Activated CD4-positive, alpha-beta T cell treated with anti-CD3 and anti-CD28 coated beads, Interleukin-2, amount 50 U/mL, for 16 hours (primary cell): ENCODE measurements around the gene CCNDBP1.
A peak's percentile ranks its signal among the peaks of the same experiment; 100 is the strongest.
"Not testable (repeated sequence)": the region's sequence is repeated elsewhere in the genome, so short reads cannot be mapped to it uniquely, and the experiment has no call there.

ENCODE experiments used
- DNase-seq: peaks from one replicate; pipeline ENCODE4 v3.0.0-alpha.2; 2020

The CCNDBP1 gene

DNA sequence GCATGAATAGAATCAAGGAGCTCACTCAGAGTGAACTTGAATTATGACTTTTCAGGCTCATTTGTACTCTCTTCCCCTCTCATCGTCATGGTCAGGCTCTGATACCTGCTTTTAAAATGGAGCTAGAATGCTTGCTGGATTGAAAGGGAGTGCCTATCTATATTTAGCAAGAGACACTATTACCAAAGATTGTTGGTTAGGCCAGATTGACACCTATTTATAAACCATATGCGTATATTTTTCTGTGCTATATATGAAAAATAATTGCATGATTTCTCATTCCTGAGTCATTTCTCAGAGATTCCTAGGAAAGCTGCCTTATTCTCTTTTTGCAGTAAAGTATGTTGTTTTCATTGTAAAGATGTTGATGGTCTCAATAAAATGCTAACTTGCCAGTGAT is 9.6 kb downstream of the CCNDBP1 start:
- no peak for DNase-seq

- DNase-seq: no peak
These were observed 11.8 kb downstream of the CCNDBP1 start for GRCh38 chr15:43196760-43197548.

- not testable (repeated sequence) for DNase-seq
These were observed 12.6 kb downstream of the CCNDBP1 start for GRCh38 chr15:43197773-43198172.

- not testable (repeated sequence) for DNase-seq
These were observed 13.4 kb downstream of the CCNDBP1 start for GRCh38 chr15:43198556-43198955.

DNA sequence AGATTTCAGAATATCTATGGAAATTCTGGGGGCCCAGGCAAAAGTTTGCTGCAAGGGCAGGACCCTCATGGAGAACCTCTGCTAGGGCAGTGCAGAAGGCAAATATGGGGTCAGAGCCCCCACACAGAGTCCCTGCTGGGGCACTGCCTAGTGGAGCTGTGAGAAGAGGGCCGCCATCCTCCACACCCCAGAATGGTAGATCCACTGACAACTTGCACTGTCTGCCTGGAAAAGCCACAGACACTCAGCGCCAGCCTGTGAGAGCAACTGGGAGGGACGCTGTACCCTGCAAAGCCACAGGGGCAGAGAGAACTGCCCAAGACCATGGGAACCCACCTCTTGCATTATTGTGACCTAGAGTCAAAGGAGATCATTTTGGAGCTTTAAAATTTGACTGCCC is 13.8 kb downstream of the CCNDBP1 start:
- DNase-seq: no peak

GRCh38 chr15:43199945-43200488 is 14.8 kb downstream of the CCNDBP1 start:
- no peak for DNase-seq

GRCh38 chr15:43204016-43204901 is 19.1 kb downstream of the CCNDBP1 start:
- DNase-seq: peak; percentile 37

- DNase-seq: no peak
These were observed 20.9 kb downstream of the CCNDBP1 start for GRCh38 chr15:43206054-43206453.

GRCh38 chr15:43207024-43207423 is 21.8 kb downstream of the CCNDBP1 start:
- no peak for DNase-seq

- DNase-seq: no peak
These were observed 23.1 kb downstream of the CCNDBP1 start for GRCh38 chr15:43208052-43209002.

DNA sequence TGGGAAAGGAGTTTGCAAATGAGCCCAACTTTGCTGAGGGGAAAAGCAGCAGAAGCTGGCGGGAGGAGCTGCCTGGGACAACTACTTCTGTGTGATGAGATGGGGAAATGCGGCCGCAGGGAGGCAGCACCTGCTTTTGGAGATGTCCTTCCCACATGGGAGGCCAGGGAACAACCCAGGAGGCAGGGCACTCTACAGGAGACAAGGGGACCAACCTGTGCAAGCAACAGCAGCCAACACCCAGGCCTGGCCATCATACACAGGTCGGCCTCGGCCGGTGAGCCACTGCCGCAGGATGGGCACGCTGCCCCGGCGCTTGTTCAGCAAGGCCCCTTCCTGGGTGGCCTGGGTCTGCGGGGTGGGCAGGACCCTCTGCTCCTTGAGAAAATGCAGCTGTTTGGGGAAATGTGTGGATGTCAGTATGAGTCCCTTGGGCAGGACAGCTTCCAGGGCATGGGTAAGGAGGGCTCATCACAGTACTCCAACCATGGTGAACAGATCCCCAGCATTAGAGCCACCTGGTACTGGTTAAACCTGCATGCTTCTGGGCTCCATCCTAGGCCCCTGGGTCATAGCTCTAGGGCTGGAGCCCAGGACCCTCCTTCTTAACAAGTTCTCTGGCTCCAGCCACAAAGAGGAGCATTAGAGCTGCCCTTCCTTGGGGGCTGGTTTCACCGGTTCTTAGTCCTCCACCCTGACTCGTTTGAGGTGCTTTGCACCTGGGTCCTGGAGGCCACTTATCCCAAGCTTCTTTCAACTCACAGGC is 24.0 kb downstream of the CCNDBP1 start:
- DNase-seq: no peak

- no peak for DNase-seq
These were observed 25.1 kb downstream of the CCNDBP1 start for GRCh38 chr15:43210172-43210745.

GRCh38 chr15:43210807-43211206 is 25.6 kb downstream of the CCNDBP1 start:
- no peak for DNase-seq

DNA sequence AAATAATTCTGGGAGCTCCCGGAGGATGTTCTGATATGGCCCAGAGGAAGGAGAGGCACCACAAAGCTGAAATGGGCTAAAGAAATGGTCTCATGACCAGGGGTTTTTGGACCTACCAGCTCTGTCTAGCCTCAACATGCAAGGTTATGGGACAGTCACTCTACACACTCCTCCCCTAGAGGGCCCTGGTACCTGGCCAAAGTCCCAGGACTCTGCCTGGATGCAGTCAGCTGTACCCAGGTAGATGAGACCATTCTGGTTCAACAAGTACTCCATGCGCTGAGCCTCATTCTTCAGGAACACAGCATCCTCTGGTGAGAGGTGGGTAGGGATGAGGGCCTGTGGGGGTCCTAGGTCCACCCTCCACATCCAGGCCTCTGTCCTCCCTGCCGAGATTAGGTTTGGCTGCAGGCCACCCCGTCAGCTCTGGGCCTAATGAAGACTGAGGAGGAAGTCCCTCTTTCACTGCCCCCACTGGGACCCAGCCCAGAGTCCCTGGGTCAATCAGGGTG is 26.1 kb downstream of the CCNDBP1 start:
- DNase-seq: no peak

- DNase-seq: no peak
These were observed 27.1 kb downstream of the CCNDBP1 start for GRCh38 chr15:43212299-43212698.

GRCh38 chr15:43212951-43213350 is 27.7 kb downstream of the CCNDBP1 start:
- no peak for DNase-seq

DNA sequence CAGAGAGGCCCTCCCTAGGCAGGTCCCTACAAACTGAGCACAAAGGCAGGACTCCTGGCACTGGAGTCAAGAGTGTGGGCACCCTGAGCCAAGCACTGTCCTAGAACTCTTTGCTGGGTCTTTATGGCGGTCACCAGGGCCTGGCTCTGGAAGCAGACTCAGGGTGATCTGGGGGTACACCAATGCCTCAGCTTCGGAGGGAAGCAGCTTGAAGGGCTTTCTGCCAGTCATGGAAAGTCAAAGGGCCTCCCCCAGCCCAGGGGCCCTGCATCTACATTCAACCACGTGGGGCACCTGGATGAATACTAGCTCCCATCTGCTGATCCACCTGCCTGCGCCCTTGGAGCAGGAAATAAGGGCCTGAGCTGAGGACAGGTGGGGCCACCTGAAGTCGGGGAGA is 28.3 kb downstream of the CCNDBP1 start:
- DNase-seq: no peak

- DNase-seq: no peak
These were observed 29.0 kb downstream of the CCNDBP1 start for GRCh38 chr15:43214169-43214568.

- DNase-seq: no peak
These were observed 29.5 kb downstream of the CCNDBP1 start for GRCh38 chr15:43214592-43215295.

DNA sequence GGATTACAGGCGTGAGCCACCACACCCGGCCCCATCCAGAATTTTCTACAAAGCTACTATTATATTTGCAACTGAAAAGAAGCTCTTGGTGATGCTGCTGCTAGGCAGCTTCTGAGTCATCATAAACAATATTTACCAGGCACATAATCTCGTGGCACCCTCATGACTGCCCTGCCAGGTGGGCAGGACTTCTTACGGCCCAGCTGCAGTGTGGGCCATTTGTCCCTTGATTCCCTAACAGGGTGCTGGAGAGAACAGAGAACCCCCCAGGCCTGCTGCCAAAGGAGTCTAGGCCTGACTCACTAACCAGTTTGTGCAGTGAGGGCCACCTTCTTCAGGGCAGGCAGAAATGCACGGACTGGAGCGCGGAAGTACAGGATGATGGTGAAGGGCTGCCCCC is 30.8 kb downstream of the CCNDBP1 start:
- no peak for DNase-seq
